SK-N-SH (cell line): ENCODE measurements around the gene CLRN2.

ENCODE experiments used
- CTCF ChIP-seq: fragments of 200-600 bp; sonication (generic); IDR thresholded peaks from 2 replicates; pipeline ENCODE4 v1.6.1; 2017; ENCODE audit warnings: antibody characterized with exemption, mild to moderate bottlenecking, moderate library complexity
- IRF3 ChIP-seq: fragments of 150-350 bp; IDR thresholded peaks from 2 replicates; pipeline ENCODE4 v1.6.1; 2016; ENCODE audit warnings: mild to moderate bottlenecking, low read depth, low read length
- TAF1 ChIP-seq: IDR thresholded peaks from 2 replicates; pipeline ENCODE4 v1.6.1; 2012; ENCODE audit warnings: low read depth, mild to moderate bottlenecking, low read length, moderate library complexity, borderline replicate concordance

GRCh38 chr4:17535242-17535641 is 20.3 kb downstream of the CLRN2 start:
- TF ChIP-seq CTCF: no peak
- no peak for TF ChIP-seq TAF1
- no peak for TF ChIP-seq IRF3
